KMS-11 (cell line): ENCODE measurements around the gene DGCR2.

Experiments
- H2AFZ ChIP-seq: fragments of 200-600 bp; sonication (generic); 2 replicates; pipeline ENCODE4 v1.6.1; 2016; ENCODE audit warnings: antibody characterized with exemption, mixed run types, low read depth
- H3K27ac ChIP-seq: fragments of 200-600 bp; sonication (generic); 2 replicates; pipeline ENCODE4 v1.6.1; 2016; ENCODE audit warnings: mild to moderate bottlenecking, mixed run types
- H3K27me3 ChIP-seq: fragments of 200-600 bp; sonication (generic); 2 replicates; pipeline ENCODE4 v1.6.1; 2017; ENCODE audit warnings: mild to moderate bottlenecking, low read depth, mixed run types, moderate library complexity; ENCODE audit not compliant: insufficient read depth
- H3K36me3 ChIP-seq: fragments of 200-600 bp; sonication (generic); 2 replicates; pipeline ENCODE4 v1.6.1; 2017; ENCODE audit warnings: mild to moderate bottlenecking, mixed run types; ENCODE audit not compliant: insufficient read depth
- H3K4me1 ChIP-seq: fragments of 200-600 bp; sonication (generic); 2 replicates; pipeline ENCODE4 v1.6.1; 2016; ENCODE audit warnings: mild to moderate bottlenecking, low read depth, mixed run types; ENCODE audit not compliant: poor library complexity, severe bottlenecking
- H3K4me2 ChIP-seq: fragments of 200-600 bp; sonication (generic); 2 replicates; pipeline ENCODE4 v1.7.0; 2016; ENCODE audit warnings: mild to moderate bottlenecking, mixed run types
- H3K4me3 ChIP-seq: fragments of 200-600 bp; sonication (generic); IDR thresholded peaks from 2 replicates; pipeline ENCODE4 v1.6.1; 2017; ENCODE audit warnings: low read depth, low read length, mixed read lengths; ENCODE audit not compliant: insufficient read depth
- H3K79me2 ChIP-seq: fragments of 200-600 bp; sonication (generic); 2 replicates; pipeline ENCODE4 v1.6.1; 2016; ENCODE audit warnings: low read depth, mixed run types; ENCODE audit not compliant: insufficient read depth
- H3K9ac ChIP-seq: fragments of 200-600 bp; sonication (generic); 2 replicates; pipeline ENCODE4 v1.6.1; 2016; ENCODE audit warnings: mild to moderate bottlenecking, mixed run types
- H4K20me1 ChIP-seq: fragments of 200-600 bp; sonication (generic); 2 replicates; pipeline ENCODE4 v1.6.1; 2016; ENCODE audit warnings: mild to moderate bottlenecking, mixed run types; ENCODE audit not compliant: insufficient read depth
- TF ChIP-seq, protein P1 (sequence below): fragments of 200-600 bp; sonication (generic); conservative IDR thresholded peaks from 2 replicates; pipeline ENCODE4 v1.6.1; 2017; ENCODE audit warnings: low read depth, mild to moderate bottlenecking, antibody characterized with exemption, low read length, moderate library complexity, mixed read lengths

The DGCR2 gene

DNA sequence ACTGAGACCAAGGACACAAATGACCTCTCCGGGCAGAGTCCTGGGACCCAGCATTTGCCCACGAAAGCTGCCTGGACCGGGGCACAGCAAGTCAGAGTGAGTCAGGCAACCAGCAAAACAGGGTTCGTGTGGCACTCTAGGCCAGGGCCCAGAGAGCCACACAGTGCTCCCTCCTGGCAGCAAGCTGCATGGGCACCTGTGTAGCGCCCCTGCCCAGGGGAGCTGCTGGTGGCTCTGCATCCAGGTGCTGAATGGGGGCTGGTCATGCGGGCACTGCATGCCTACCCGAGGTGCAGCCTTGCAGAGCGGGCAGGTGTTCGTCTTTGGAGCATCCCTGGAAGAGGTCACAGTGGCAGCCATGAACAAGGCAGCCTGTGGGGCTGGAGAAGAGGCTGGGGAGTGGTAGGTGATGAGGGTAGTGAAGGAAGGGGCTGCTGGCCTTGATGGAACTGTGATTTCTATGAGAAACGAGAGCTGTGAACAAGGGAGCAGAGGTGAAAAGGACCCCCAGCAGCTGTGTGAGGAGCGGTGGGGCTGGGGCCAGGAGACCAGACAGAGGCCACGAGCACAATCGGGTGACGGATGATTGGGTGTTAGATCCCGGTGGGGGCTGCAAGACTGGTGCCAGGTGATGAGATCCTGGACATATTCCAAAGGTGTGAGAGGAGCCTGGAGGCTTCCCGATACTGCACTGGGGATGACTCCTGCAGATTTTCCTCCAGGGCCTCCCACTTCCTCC lies 63.3 kb downstream of the DGCR2 start:
- no peak overlapping the region for H3K27ac ChIP-seq
- H3K4me1 ChIP-seq: no peaks in the 10 kb centered on the region
- H3K9ac ChIP-seq: no peak overlapping the region
- no peaks in the 10 kb centered on the region for H3K79me2 ChIP-seq
- TF ChIP-seq, protein P1, sequence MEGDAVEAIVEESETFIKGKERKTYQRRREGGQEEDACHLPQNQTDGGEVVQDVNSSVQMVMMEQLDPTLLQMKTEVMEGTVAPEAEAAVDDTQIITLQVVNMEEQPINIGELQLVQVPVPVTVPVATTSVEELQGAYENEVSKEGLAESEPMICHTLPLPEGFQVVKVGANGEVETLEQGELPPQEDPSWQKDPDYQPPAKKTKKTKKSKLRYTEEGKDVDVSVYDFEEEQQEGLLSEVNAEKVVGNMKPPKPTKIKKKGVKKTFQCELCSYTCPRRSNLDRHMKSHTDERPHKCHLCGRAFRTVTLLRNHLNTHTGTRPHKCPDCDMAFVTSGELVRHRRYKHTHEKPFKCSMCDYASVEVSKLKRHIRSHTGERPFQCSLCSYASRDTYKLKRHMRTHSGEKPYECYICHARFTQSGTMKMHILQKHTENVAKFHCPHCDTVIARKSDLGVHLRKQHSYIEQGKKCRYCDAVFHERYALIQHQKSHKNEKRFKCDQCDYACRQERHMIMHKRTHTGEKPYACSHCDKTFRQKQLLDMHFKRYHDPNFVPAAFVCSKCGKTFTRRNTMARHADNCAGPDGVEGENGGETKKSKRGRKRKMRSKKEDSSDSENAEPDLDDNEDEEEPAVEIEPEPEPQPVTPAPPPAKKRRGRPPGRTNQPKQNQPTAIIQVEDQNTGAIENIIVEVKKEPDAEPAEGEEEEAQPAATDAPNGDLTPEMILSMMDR: no peak
- H3K4me2 ChIP-seq: no peak overlapping the region
- H3K36me3 ChIP-seq: no peaks in the 10 kb centered on the region
- H3K27me3 ChIP-seq: no peaks in the 10 kb centered on the region
- H2AFZ ChIP-seq: no peak overlapping the region
- H4K20me1 ChIP-seq: no peaks in the 10 kb centered on the region
- H3K4me3 ChIP-seq: no peak overlapping the region

DNA sequence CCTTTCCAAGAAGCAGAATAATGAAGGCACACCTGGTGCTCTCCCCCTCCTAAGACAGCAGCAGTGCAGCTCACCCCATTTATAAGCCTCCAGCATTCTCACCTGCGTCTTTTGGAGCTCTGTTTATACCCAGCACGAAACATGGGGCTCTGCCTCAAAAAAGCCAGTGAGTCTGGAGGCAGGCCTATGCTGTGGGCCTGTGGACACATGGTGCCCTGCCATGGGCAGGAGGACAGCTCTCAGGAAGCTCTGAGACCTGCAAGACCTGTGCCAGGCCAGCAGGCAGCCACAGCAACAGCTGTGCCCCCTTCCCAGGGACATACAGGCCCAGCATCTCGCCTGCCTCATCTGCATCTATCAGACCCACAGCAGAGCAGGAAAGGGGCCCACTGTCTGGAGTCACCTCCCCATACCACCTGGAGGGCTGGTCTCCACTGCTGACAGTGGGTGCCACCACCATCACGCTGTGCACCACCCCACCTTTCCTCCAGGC lies 64.2 kb downstream of the DGCR2 start:
- Histone ChIP-seq H3K4me2 (no peak overlapping the region), H4K20me1 (no peaks in the 10 kb centered on the region), H3K4me3 (no peak overlapping the region), H3K9ac (no peak overlapping the region), H3K4me1 (no peaks in the 10 kb centered on the region), H3K36me3 (no peaks in the 10 kb centered on the region), H3K79me2 (no peaks in the 10 kb centered on the region), H2AFZ (no peak overlapping the region), H3K27ac (no peak overlapping the region), H3K27me3 (no peaks in the 10 kb centered on the region)
- TF ChIP-seq, protein P1: no peak

DNA sequence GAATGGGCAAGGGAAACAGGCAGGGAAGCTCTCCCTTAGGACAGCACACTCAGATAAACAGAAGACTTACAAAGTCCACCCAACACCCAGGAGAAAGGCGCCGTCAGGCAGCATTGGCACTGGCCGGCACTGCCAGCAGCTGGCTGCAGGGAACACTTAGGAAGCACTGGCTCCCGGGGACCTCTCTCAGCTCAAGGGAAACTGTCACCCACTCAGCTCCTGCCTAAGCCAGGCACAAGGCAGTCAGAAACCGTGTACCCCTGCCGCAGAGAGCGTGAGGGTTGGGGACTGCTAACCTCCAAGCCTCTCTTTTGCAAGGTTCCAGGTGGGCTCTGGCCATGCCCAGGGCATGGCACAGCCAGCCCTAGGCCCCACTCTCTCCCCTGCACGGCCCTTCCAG lies 64.7 kb downstream of the DGCR2 start:
- Histone ChIP-seq H3K4me2 (no peak overlapping the region), H4K20me1 (no peaks in the 10 kb centered on the region), H3K27me3 (no peaks in the 10 kb centered on the region), H3K27ac (no peak overlapping the region), H3K79me2 (no peaks in the 10 kb centered on the region), H3K4me1 (no peaks in the 10 kb centered on the region), H2AFZ (no peak overlapping the region), H3K4me3 (no peak overlapping the region), H3K9ac (no peak overlapping the region), H3K36me3 (no peaks in the 10 kb centered on the region)
- TF ChIP-seq, protein P1: no peak

DNA sequence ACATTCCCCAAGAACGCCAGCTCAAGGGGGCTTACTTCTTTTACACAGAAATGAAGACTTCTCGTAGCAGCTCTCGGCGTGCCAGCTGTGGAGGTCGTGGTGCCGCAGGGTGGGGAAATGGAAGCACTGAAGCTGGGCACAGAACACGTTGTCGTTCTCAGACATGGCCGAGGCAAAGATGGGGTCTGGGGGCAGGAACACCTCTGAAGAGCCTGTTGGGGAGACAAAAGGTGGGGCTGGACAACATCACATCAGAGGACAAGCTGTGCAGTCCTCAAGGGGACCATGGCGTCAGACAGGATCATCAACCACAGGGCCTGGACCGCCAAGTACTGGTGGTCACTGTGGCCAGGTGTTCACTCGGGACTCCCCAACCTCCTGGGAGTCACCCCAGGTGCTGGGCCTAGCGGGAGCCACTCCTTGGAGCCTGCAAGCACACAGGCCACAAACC lies 65.2 kb downstream of the DGCR2 start:
- TF ChIP-seq, protein P1: no peak
- Histone ChIP-seq H3K9ac (no peak overlapping the region), H2AFZ (no peak overlapping the region), H3K79me2 (no peaks in the 10 kb centered on the region), H3K27ac (no peak overlapping the region), H3K4me1 (no peaks in the 10 kb centered on the region), H3K4me2 (no peak overlapping the region), H4K20me1 (no peaks in the 10 kb centered on the region), H3K4me3 (no peak overlapping the region), H3K27me3 (no peaks in the 10 kb centered on the region), H3K36me3 (no peaks in the 10 kb centered on the region)
